Loucy (cell line): ENCODE data around the gene CDX1.

Experiments used
- H2AFZ ChIP-seq: fragments of 200-600 bp; sonication (generic); 2 replicates; pipeline ENCODE4 v1.6.0; 2016; ENCODE audit warnings: antibody characterized with exemption, mild to moderate bottlenecking, low read length, moderate library complexity
- H3F3A ChIP-seq: fragments of 200-600 bp; 2 replicates; pipeline ENCODE4 v1.6.0; 2016; ENCODE audit warnings: antibody characterized with exemption, low read depth, mild to moderate bottlenecking
- H3K27me3 ChIP-seq: fragments of 200-600 bp; sonication (generic); 2 replicates; pipeline ENCODE4 v1.6.1; 2014; ENCODE audit warnings: low read length, mild to moderate bottlenecking; ENCODE audit not compliant: insufficient read depth, poor library complexity, severe bottlenecking
- H3K36me3 ChIP-seq: fragments of 200-600 bp; sonication (generic); 2 replicates; pipeline ENCODE4 v1.6.1; 2016; ENCODE audit warnings: low read length; ENCODE audit not compliant: insufficient read depth
- H3K4me1 ChIP-seq: fragments of 200-600 bp; sonication (generic); 2 replicates; pipeline ENCODE4 v1.5.1; 2014; ENCODE audit warnings: low read length, mild to moderate bottlenecking; ENCODE audit not compliant: insufficient read depth, poor library complexity, severe bottlenecking
- H3K4me2 ChIP-seq: fragments of 200-600 bp; sonication (generic); 2 replicates; pipeline ENCODE4 v1.6.0; 2014; ENCODE audit warnings: antibody characterized with exemption, low read length, low read depth, mild to moderate bottlenecking; ENCODE audit not compliant: poor library complexity, severe bottlenecking
- H3K4me3 ChIP-seq: fragments of 200-600 bp; sonication (generic); 2 replicates; pipeline ENCODE4 v1.5.1; 2014; ENCODE audit warnings: low read length, mild to moderate bottlenecking, mixed read lengths; ENCODE audit not compliant: poor library complexity, severe bottlenecking
- H3K79me2 ChIP-seq: fragments of 200-600 bp; sonication (generic); 2 replicates; pipeline ENCODE4 v1.6.1; 2014; ENCODE audit warnings: low read length; ENCODE audit not compliant: insufficient read depth
- H3K9ac ChIP-seq: fragments of 200-600 bp; sonication (generic); 2 replicates; pipeline ENCODE4 v1.6.0; 2014; ENCODE audit warnings: mild to moderate bottlenecking, low read depth, low read length, moderate library complexity; ENCODE audit not compliant: poor library complexity, severe bottlenecking
- H3K9me2 ChIP-seq: fragments of 200-600 bp; sonication (generic); replicated peaks from 2 replicates; pipeline ENCODE4 v1.6.1; 2016; ENCODE audit warnings: low read depth, low read length, mixed read lengths
- H3K9me3 ChIP-seq: fragments of 200-600 bp; sonication (generic); 2 replicates; pipeline ENCODE4 v1.6.1; 2014; ENCODE audit warnings: mild to moderate bottlenecking, antibody characterized with exemption, low read length, low read depth; ENCODE audit not compliant: insufficient read depth
- H4K20me1 ChIP-seq: fragments of 200-600 bp; sonication (generic); 2 replicates; pipeline ENCODE4 v1.6.0; 2014; ENCODE audit warnings: antibody characterized with exemption, low read length, mild to moderate bottlenecking; ENCODE audit not compliant: insufficient read depth, poor library complexity, severe bottlenecking
- CTCF ChIP-seq: fragments of 200-600 bp; sonication (generic); conservative IDR thresholded peaks from 2 replicates; pipeline ENCODE4 v1.5.1; 2014; ENCODE audit warnings: mild to moderate bottlenecking, antibody characterized with exemption, low read length
- EZH2phosphoT487 ChIP-seq: fragments of 200-600 bp; IDR thresholded peaks from 2 replicates; pipeline ENCODE4 v1.6.1; 2018; ENCODE audit warnings: antibody characterized with exemption, mild to moderate bottlenecking, moderate library complexity, borderline replicate concordance

The CDX1 gene

GRCh38 chr5:150166650-150167511 lies at the start of gene CDX1:
TSS of gene CDX1 (plus strand) at chr5:150166778. CDS start at chr5:150166877, 99 bp downstream.
- H3K9me2 ChIP-seq: no peaks in the 10 kb centered on the region
- H4K20me1 ChIP-seq: no peaks in the 10 kb centered on the region
- no peak within 1 kb of the TSS for H3K4me3 ChIP-seq
- H3K27me3 ChIP-seq: no peaks in the 10 kb centered on the region
- no peaks in the 10 kb centered on the region for H3K79me2 ChIP-seq
- H3K9ac ChIP-seq: no peak within 1 kb of the TSS
- H3K4me1 ChIP-seq: peaks cover 26% of the 10 kb centered on the region
- no peaks in the 10 kb centered on the region for H3K36me3 ChIP-seq
- no peaks in the 10 kb centered on the region for H3F3A ChIP-seq
- no peak within 1 kb of the TSS for H2AFZ ChIP-seq
- no peak within 1 kb of the TSS for H3K4me2 ChIP-seq
- no peak for TF ChIP-seq EZH2phosphoT487
- TF ChIP-seq CTCF: no peak
- H3K9me3 ChIP-seq: no peaks in the 10 kb centered on the region

- no peak overlapping the region for H3K9ac ChIP-seq
- TF ChIP-seq EZH2phosphoT487 (no peak), CTCF (no peak)
- H3F3A ChIP-seq: no peaks in the 10 kb centered on the region
- H3K4me2 ChIP-seq: no peak overlapping the region
- H3K4me3 ChIP-seq: no peak overlapping the region
- H3K4me1 ChIP-seq: no peaks in the 10 kb centered on the region
- no peaks in the 10 kb centered on the region for H3K36me3 ChIP-seq
- H3K9me3 ChIP-seq: no peaks in the 10 kb centered on the region
- H3K27me3 ChIP-seq: no peaks in the 10 kb centered on the region
- no peaks in the 10 kb centered on the region for H3K79me2 ChIP-seq
- no peak overlapping the region for H2AFZ ChIP-seq
- no peaks in the 10 kb centered on the region for H3K9me2 ChIP-seq
- H4K20me1 ChIP-seq: no peaks in the 10 kb centered on the region
Measured at GRCh38 chr5:150117945-150118560, 48.5 kb upstream of the CDX1 start.

DNA sequence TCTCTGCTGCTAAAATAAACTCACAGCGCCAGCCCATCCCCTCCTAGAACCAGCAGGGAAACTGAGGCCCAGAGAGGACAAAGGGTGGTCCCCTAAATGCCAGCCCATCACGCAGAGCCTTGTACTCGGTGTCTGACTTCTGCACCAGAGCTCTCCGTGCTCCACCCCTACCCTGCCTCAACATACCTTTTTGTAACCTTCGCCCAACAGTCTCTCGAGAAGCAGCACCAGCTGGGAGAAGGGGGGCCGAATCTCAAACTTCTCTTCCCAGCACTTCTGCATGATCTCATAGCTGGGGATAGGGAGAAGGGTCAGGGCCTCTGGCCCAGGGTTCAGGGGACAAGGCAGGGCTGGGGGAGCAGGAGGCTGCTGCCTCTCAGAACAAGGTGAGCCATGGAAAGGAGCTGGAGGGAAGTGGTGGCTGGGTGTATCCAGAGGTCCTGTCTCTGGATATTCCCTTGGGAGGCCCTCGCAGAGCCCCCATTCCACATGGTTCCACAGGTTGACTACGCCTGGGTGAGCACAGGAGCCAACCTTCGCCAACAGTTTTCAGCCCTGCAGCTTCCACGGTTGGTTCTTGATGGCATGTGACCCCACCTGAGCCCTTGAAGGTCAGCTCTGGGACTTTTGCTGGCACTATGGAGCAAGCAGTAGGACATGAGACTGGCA lies 47.9 kb upstream of the CDX1 start:
- H4K20me1 ChIP-seq: no peaks in the 10 kb centered on the region

More for the DNA sequence above, 47.9 kb upstream of the CDX1 start:
- H3K9ac ChIP-seq: no peak overlapping the region
- no peaks in the 10 kb centered on the region for H3K36me3 ChIP-seq
- H3K9me2 ChIP-seq: no peaks in the 10 kb centered on the region
- no peak overlapping the region for H2AFZ ChIP-seq
- no peaks in the 10 kb centered on the region for H3K79me2 ChIP-seq
- H3K4me2 ChIP-seq: no peak overlapping the region
- H3F3A ChIP-seq: no peaks in the 10 kb centered on the region
- TF ChIP-seq CTCF (no peak), EZH2phosphoT487 (no peak)
- no peak overlapping the region for H3K4me3 ChIP-seq
- H3K9me3 ChIP-seq: no peaks in the 10 kb centered on the region
- no peaks in the 10 kb centered on the region for H3K27me3 ChIP-seq
- no peaks in the 10 kb centered on the region for H3K4me1 ChIP-seq
